IMR-90 (cell line): ENCODE data around the gene VOPP1. TPM values are rescaled to one million over a fixed set of nuclear protein-coding genes. Genes with fewer than 3 reads are reported as not detected.

ENCODE experiments used
- ATAC-seq: fragments of 200-7000 bp; cut with Tn5 transposase; 2 replicates; pipeline ENCODE4 v1.9.1; 2020; ENCODE audit warnings: low read depth, mild to moderate bottlenecking, moderate library complexity
- BruUV-seq: library from RNA; stranded (reverse); fragments of 400-500 nt; replicated peaks from 2 replicates; lab custom pipeline; 2021; lab: Mats Ljungman, UMichigan
- CTCF ChIA-PET: fragments of 300-600 bp; formaldehyde crosslinking; extraction: SDS; loops from one replicate; lab custom pipeline; 2021; ENCODE audit warnings: antibody characterized with exemption; lab: Yijun Ruan, JAX
- POLR2A ChIA-PET: fragments of 300-600 bp; sonication (Branson Sonifier 250); formaldehyde crosslinking; loops from one replicate; lab custom pipeline; 2022; ENCODE audit warnings: antibody characterized with exemption; ENCODE audit not compliant: unreplicated experiment; lab: Charles Lee
- DNase-seq: peaks from one replicate; pipeline ENCODE4 v3.0.0; 2013
- H2AFZ ChIP-seq: replicated peaks from 2 replicates; pipeline ENCODE3; 2013; ENCODE audit warnings: low read length, mild to moderate bottlenecking; ENCODE audit not compliant: poor library complexity
- H2AK5ac ChIP-seq: 2 replicates; pipeline ENCODE4 v1.6.1; 2013; ENCODE audit warnings: low read depth, low read length, inconsistent platforms
- H2AK9ac ChIP-seq: replicated peaks from 2 replicates; pipeline ENCODE3; 2013; ENCODE audit warnings: mild to moderate bottlenecking, low read depth, low read length, moderate library complexity; ENCODE audit not compliant: poor library complexity
- H2BK120ac ChIP-seq: 2 replicates; pipeline ENCODE4 v1.6.1; 2013; ENCODE audit warnings: low read depth, low read length, inconsistent platforms
- H2BK15ac ChIP-seq: 3 replicates; pipeline ENCODE4 v1.6.1; 2013; ENCODE audit warnings: low read depth, low read length, inconsistent platforms
- H2BK20ac ChIP-seq: 2 replicates; pipeline ENCODE4 v1.6.1; 2013; ENCODE audit warnings: low read depth, mild to moderate bottlenecking, inconsistent platforms, low read length, moderate library complexity
- H2BK5ac ChIP-seq: 2 replicates; pipeline ENCODE4 v1.6.1; 2013; ENCODE audit warnings: mild to moderate bottlenecking, low read depth, low read length, inconsistent platforms; ENCODE audit not compliant: poor library complexity, severe bottlenecking
- H3K14ac ChIP-seq: replicated peaks from 2 replicates; pipeline ENCODE4 v1.6.1; 2013; ENCODE audit warnings: low read depth, low read length, inconsistent platforms
- H3K18ac ChIP-seq: 2 replicates; pipeline ENCODE4 v1.6.1; 2013; ENCODE audit warnings: low read depth, low read length, control low read depth
- H3K23ac ChIP-seq: 2 replicates; pipeline ENCODE4 v1.6.1; 2013; ENCODE audit warnings: low read depth, low read length, inconsistent platforms
- H3K27ac ChIP-seq: 2 replicates; pipeline ENCODE4 v1.5.1; 2013; ENCODE audit warnings: mild to moderate bottlenecking, control low read depth, low read length; ENCODE audit not compliant: insufficient read depth
- H3K27me3 ChIP-seq: 2 replicates; pipeline ENCODE4 v1.6.1; 2013; ENCODE audit warnings: low read length; ENCODE audit not compliant: control insufficient read depth, insufficient read depth
- H3K36me3 ChIP-seq: 2 replicates; pipeline ENCODE4 v1.6.1; 2013; ENCODE audit warnings: low read length, mixed read lengths; ENCODE audit not compliant: control insufficient read depth, insufficient read depth
- H3K4ac ChIP-seq: 2 replicates; pipeline ENCODE4 v1.6.1; 2013; ENCODE audit warnings: low read depth, low read length, inconsistent platforms
- H3K4me1 ChIP-seq: 2 replicates; pipeline ENCODE4 v1.6.1; 2013; ENCODE audit warnings: low read length, mixed read lengths; ENCODE audit not compliant: control insufficient read depth, insufficient read depth
- H3K4me2 ChIP-seq: 2 replicates; pipeline ENCODE4 v1.6.1; 2013; ENCODE audit warnings: low read depth, mild to moderate bottlenecking, control low read depth, low read length, moderate library complexity
- H3K4me3 ChIP-seq: 2 replicates; pipeline ENCODE4 v1.5.1; 2013; ENCODE audit warnings: low read depth, mild to moderate bottlenecking, control low read depth, low read length, moderate library complexity; ENCODE audit not compliant: insufficient read depth
- H3K56ac ChIP-seq: 2 replicates; pipeline ENCODE4 v1.6.1; 2013; ENCODE audit warnings: low read length, inconsistent platforms; ENCODE audit not compliant: insufficient read depth; ENCODE audit errors: extremely low read depth
- H3K79me1 ChIP-seq, 2 experiments: 2 replicates each; pipeline ENCODE4 v1.6.1; 2013; ENCODE audit warnings: low read length in 2 of 2, inconsistent platforms in 1 of 2, low read depth in 1 of 2
- H3K9ac ChIP-seq: 2 replicates; pipeline ENCODE4 v1.6.1; 2013; ENCODE audit warnings: low read depth, low read length, control low read depth
- H3K9me1 ChIP-seq: 2 replicates; pipeline ENCODE4 v1.6.1; 2013; ENCODE audit warnings: low read length, inconsistent platforms; ENCODE audit not compliant: insufficient read depth
- H3K9me3 ChIP-seq: 2 replicates; pipeline ENCODE4 v1.6.1; 2013; ENCODE audit warnings: low read length; ENCODE audit not compliant: control insufficient read depth, insufficient read depth
- H4K20me1 ChIP-seq: 2 replicates; pipeline ENCODE4 v1.6.1; 2013; ENCODE audit warnings: low read length, inconsistent platforms; ENCODE audit not compliant: insufficient read depth
- H4K5ac ChIP-seq: 2 replicates; pipeline ENCODE4 v1.6.1; 2013; ENCODE audit warnings: mild to moderate bottlenecking, low read depth, low read length, control low read depth
- H4K8ac ChIP-seq, 2 experiments: 2 replicates each; pipeline ENCODE4 v1.6.1; 2013; ENCODE audit warnings: low read depth in 2 of 2, low read length in 2 of 2, control low read depth in 1 of 2, inconsistent platforms in 1 of 2
- H4K91ac ChIP-seq: 2 replicates; pipeline ENCODE4 v1.6.1; 2013; ENCODE audit warnings: low read depth, low read length, inconsistent platforms; ENCODE audit not compliant: insufficient read depth
- BHLHE40 ChIP-seq: fragments of 150-350 bp; IDR thresholded peaks from 2 replicates; pipeline ENCODE4 v1.6.1; 2016; ENCODE audit warnings: mild to moderate bottlenecking, low read depth, low read length
- FOS ChIP-seq: fragments of 150-350 bp; IDR thresholded peaks from 2 replicates; pipeline ENCODE4 v1.6.1; 2016; ENCODE audit warnings: low read depth, low read length
- MAFK ChIP-seq: IDR thresholded peaks from 2 replicates; pipeline ENCODE4 v1.6.1; 2012; ENCODE audit warnings: low read depth, low read length, improper control_type of control experiment
- MAZ ChIP-seq: IDR thresholded peaks from 2 replicates; pipeline ENCODE4 v1.6.1; 2012; ENCODE audit warnings: low read depth, mild to moderate bottlenecking, low read length, improper control_type of control experiment, moderate library complexity, borderline replicate concordance
- MXI1 ChIP-seq: IDR thresholded peaks from 2 replicates; pipeline ENCODE4 v1.6.1; 2012; ENCODE audit warnings: low read depth, mild to moderate bottlenecking, low read length, moderate library complexity, borderline replicate concordance
- POLR2A ChIP-seq: IDR thresholded peaks from 2 replicates; pipeline ENCODE4 v1.6.1; 2012; ENCODE audit warnings: mild to moderate bottlenecking, low read depth, low read length
- RCOR1 ChIP-seq: IDR thresholded peaks from 2 replicates; pipeline ENCODE4 v1.6.1; 2012; ENCODE audit warnings: mild to moderate bottlenecking, low read length, improper control_type of control experiment; ENCODE audit not compliant: insufficient replicate concordance
- RFX5 ChIP-seq: IDR thresholded peaks from 2 replicates; pipeline ENCODE4 v1.8.0; 2012; ENCODE audit warnings: low read depth, mild to moderate bottlenecking, low read length, moderate library complexity
- SMC3 ChIP-seq: fragments of 150-350 bp; IDR thresholded peaks from 2 replicates; pipeline ENCODE4 v1.6.1; 2016; ENCODE audit warnings: low read depth, mild to moderate bottlenecking, antibody characterized with exemption, low read length, moderate library complexity
- WGBS, 2 experiments: methylation state at CpG; one replicate each; pipeline versions ENCODE4 v1.1.5 to v1.1.7; 2013; ENCODE audit warnings: missing lambda C conversion rate in 2 of 2; ENCODE audit not compliant: insufficient read length in 1 of 2; ENCODE audit errors: extremely low coverage in 2 of 2; 5-methylcytosine and 5-hydroxymethylcytosine counted together
- dilution Hi-C: fragments of 300-500 bp; cut with HindIII; formaldehyde crosslinking; loops from one replicate; pipeline ENCODE4 v1.14.3; 2018; ENCODE audit warnings: low sequenced_read_pairs; ENCODE audit not compliant: unreplicated experiment
- in situ Hi-C: fragments of 300-500 bp; cut with MboI; formaldehyde crosslinking; loops from 3 replicates; pipeline ENCODE4 v1.14.3; 2019; ENCODE audit warnings: low sequenced_read_pairs, inconsistent platforms, mixed read lengths
- intact Hi-C: fragments of 100-400 bp; cut with micrococcal nuclease; formaldehyde crosslinking; loops from 2 replicates; pipeline ENCODE4 v1.10.0; 2022
- polyA plus RNA-seq, 3 experiments: library from polyadenylated mRNA; depleted of rRNA; stranded (reverse); fragments of >200 nt; gene quantifications; 2 replicates each; pipeline ENCODE4 v1.2.3, GENCODE V29; 2012; ENCODE audit warnings: low replicate concordance in 1 of 3
- total RNA-seq: library from RNA; depleted of rRNA; stranded (reverse); fragments of >200 nt; gene quantifications from 2 replicates; pipeline ENCODE4 v1.2.3, GENCODE V29; 2012
- TF ChIP-seq, protein P1 (sequence below): fragments of 150-350 bp; IDR thresholded peaks from 2 replicates; pipeline ENCODE4 v1.6.1; 2016; ENCODE audit warnings: low read depth, mild to moderate bottlenecking, low read length, moderate library complexity, borderline replicate concordance
- TF ChIP-seq, protein P2 (sequence below): fragments of 150-350 bp; IDR thresholded peaks from 2 replicates; pipeline ENCODE4 v1.6.1; 2017; ENCODE audit warnings: mild to moderate bottlenecking, antibody characterized with exemption, low read length, low read depth

Gene VOPP1
- total and polyA plus RNA-seq, 2 of the 4 experiments (the other 2 are of a cell fraction): 60.2 to 94.5 TPM

DNA sequence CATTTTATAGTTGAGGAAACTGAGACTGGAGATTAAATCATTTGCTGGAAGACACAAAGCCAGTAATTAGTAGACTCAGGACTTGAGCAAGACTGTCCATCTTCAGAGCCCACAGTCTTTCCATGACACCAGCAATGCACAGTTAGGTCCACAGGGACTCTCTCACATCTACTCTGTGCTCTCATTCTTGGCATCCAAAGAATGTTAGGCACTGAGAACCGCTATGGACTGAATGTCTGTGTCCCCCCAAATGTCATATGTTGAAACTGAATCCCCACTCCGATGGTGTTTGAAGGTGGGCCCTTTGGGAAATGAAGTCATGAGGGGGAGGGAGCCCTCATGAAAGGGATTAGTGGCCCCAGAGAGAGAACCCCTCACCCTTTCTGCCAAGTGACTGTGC lies 106.6 kb downstream of the VOPP1 start:
- H3K4me1 ChIP-seq: peaks cover 4% of the 10 kb centered on the region; the same call in 1 of the 2 replicates
- no peak overlapping the region for H2BK120ac ChIP-seq
- ChIA-PET POLR2A (no interaction called here), CTCF (no interaction called here)
- H3K9me3 ChIP-seq: no peaks in the 10 kb centered on the region
- H3K4me2 ChIP-seq: no peak overlapping the region
- ATAC-seq (peak; percentile 28), DNase-seq (no peak)
- no peak overlapping the region for H2BK5ac ChIP-seq
- no peak overlapping the region for H2BK15ac ChIP-seq
- H4K5ac ChIP-seq: no peak overlapping the region
- no peak overlapping the region for H3K27ac ChIP-seq
- intact Hi-C loops (no loop called here), dilution Hi-C loops (no loop called here), in situ Hi-C loops (no loop called here)
- H4K20me1 ChIP-seq: peaks cover 6% of the 10 kb centered on the region
- BruUV-seq: no TSS peak
- H3K9me1 ChIP-seq: peaks cover 4% of the 10 kb centered on the region; the same call in 1 of the 2 replicates
- no peak overlapping the region for H4K8ac ChIP-seq
- no peaks in the 10 kb centered on the region for H3K27me3 ChIP-seq
- H3K9ac ChIP-seq: no peak overlapping the region
- no peak overlapping the region for H3K4ac ChIP-seq
- H4K91ac ChIP-seq: no peak overlapping the region
- no peak overlapping the region for H3K4me3 ChIP-seq
- H3K14ac ChIP-seq: no peak overlapping the region
- no CpG with 5 or more reads among the region's 2 CpGs for WGBS, 2 experiments
- H3K23ac ChIP-seq: no peak overlapping the region
- no peak overlapping the region for H2BK20ac ChIP-seq
- peaks cover 21% of the 10 kb centered on the region for H3K36me3 ChIP-seq
- H3K18ac ChIP-seq: no peak overlapping the region
- H3K56ac ChIP-seq: no peak overlapping the region
- H2AFZ ChIP-seq: no peak overlapping the region
- peaks cover 13 to 23% of the 10 kb centered on the region in 2 experiments; a peak in 2 of 4 replicates for H3K79me1 ChIP-seq
- no peak overlapping the region for H2AK5ac ChIP-seq
- H2AK9ac ChIP-seq: no peak overlapping the region
- TF ChIP-seq MAZ: no peak
- TF ChIP-seq, protein P1, sequence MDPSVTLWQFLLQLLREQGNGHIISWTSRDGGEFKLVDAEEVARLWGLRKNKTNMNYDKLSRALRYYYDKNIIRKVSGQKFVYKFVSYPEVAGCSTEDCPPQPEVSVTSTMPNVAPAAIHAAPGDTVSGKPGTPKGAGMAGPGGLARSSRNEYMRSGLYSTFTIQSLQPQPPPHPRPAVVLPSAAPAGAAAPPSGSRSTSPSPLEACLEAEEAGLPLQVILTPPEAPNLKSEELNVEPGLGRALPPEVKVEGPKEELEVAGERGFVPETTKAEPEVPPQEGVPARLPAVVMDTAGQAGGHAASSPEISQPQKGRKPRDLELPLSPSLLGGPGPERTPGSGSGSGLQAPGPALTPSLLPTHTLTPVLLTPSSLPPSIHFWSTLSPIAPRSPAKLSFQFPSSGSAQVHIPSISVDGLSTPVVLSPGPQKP: no peak
- no peak for TF ChIP-seq SMC3
- no peak for TF ChIP-seq BHLHE40
- no peak for TF ChIP-seq POLR2A
- no peak for TF ChIP-seq MXI1
- TF ChIP-seq, protein P2, sequence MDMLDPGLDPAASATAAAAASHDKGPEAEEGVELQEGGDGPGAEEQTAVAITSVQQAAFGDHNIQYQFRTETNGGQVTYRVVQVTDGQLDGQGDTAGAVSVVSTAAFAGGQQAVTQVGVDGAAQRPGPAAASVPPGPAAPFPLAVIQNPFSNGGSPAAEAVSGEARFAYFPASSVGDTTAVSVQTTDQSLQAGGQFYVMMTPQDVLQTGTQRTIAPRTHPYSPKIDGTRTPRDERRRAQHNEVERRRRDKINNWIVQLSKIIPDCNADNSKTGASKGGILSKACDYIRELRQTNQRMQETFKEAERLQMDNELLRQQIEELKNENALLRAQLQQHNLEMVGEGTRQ: no peak
- no peak for TF ChIP-seq RCOR1
- no peak for TF ChIP-seq FOS
- TF ChIP-seq MAFK: no peak
- TF ChIP-seq RFX5: no peak
